HG03469 (cell line): ENCODE data around the gene GINS2.

ENCODE experiments used
- ATAC-seq: cut with Tn5 transposase; IDR thresholded peaks from one replicate; pipeline ENCODE4 v1.9.1; 2021; ENCODE audit warnings: mild to moderate bottlenecking, moderate library complexity, moderate number of reproducible peaks; ENCODE audit not compliant: unreplicated experiment

Gene GINS2

GRCh38 chr16:85716680-85717038, 27.9 kb upstream of the GINS2 start:
- ATAC-seq = no peak

GRCh38 chr16:85716022-85716679, 27.4 kb upstream of the GINS2 start:
- no peak for ATAC-seq

- no peak for ATAC-seq
These were observed 26.6 kb upstream of the GINS2 start for GRCh38 chr16:85715169-85716021.

GRCh38 chr16:85712801-85713200, 24.0 kb upstream of the GINS2 start:
- ATAC-seq = no peak

- no peak for ATAC-seq
These were observed 23.3 kb upstream of the GINS2 start for GRCh38 chr16:85711982-85712587.

GRCh38 chr16:85710732-85711131, 22.0 kb upstream of the GINS2 start:
- no peak for ATAC-seq

- ATAC-seq = no peak
These were observed 21.2 kb upstream of the GINS2 start for GRCh38 chr16:85709766-85710585.

GRCh38 chr16:85708338-85708737, 19.6 kb upstream of the GINS2 start:
- no peak for ATAC-seq

GRCh38 chr16:85707528-85708095, 18.9 kb upstream of the GINS2 start:
- ATAC-seq = no peak

GRCh38 chr16:85706449-85707034, 17.8 kb upstream of the GINS2 start:
- no peak for ATAC-seq

GRCh38 chr16:85704900-85705846, 16.4 kb upstream of the GINS2 start:
- no peak for ATAC-seq

GRCh38 chr16:85704011-85704410, 15.3 kb upstream of the GINS2 start:
- no peak for ATAC-seq

GRCh38 chr16:85699628-85700027, 10.9 kb upstream of the GINS2 start:
- no peak for ATAC-seq

GRCh38 chr16:85698935-85699558, 10.3 kb upstream of the GINS2 start:
- no peak for ATAC-seq

- ATAC-seq = no peak
These were observed 9.7 kb upstream of the GINS2 start for GRCh38 chr16:85698459-85698891.

- ATAC-seq = no peak
These were observed 8.7 kb upstream of the GINS2 start for GRCh38 chr16:85697431-85697830.

GRCh38 chr16:85696781-85697180, 8.0 kb upstream of the GINS2 start:
- ATAC-seq = no peak

- ATAC-seq = no peak
These were observed 6.7 kb upstream of the GINS2 start for GRCh38 chr16:85695196-85696128.
